Heart left ventricle (tissue), 16 donors: Measurements from ENCODE around the gene TSPAN14. TPM values are rescaled to one million over a fixed set of nuclear protein-coding genes. Genes with fewer than 3 reads are reported as not detected.

Source experiments
- ATAC-seq, 4 donors: fragments of 200-7000 bp; cut with Tn5 transposase; one replicate each; pipeline ENCODE4 v1.9.1; 2020 to 2022; ENCODE audit warnings: moderate library complexity in 4 of 4, mild to moderate bottlenecking in 3 of 4, moderate number of reproducible peaks in 1 of 4
- DNase-seq, 5 donors: peaks; one replicate each; pipeline ENCODE4 v3.0.0-alpha.2; 2020
- H3K27ac ChIP-seq, 12 donors: fragments of 200-600 bp; sonication (generic) in 4 of 12; one replicate each; pipeline versions ENCODE4 v1.5.0 to v1.8.0; 2016 to 2022; ENCODE audit warnings: mild to moderate bottlenecking in 2 of 12
- H3K27me3 ChIP-seq, 9 donors: fragments of 200-600 bp; sonication (generic) in 2 of 9; one replicate each; pipeline versions ENCODE4 v1.5.1 to v1.8.0; 2016 to 2022; ENCODE audit warnings: mild to moderate bottlenecking in 3 of 9
- H3K36me3 ChIP-seq, 9 donors: fragments of 200-600 bp; sonication (generic) in 2 of 9; one replicate each; pipeline versions ENCODE4 v1.5.0 to v1.8.0; 2018 to 2022; ENCODE audit warnings: mild to moderate bottlenecking in 2 of 9
- H3K4me1 ChIP-seq, 12 donors: fragments of 200-600 bp; sonication (generic) in 4 of 12; one replicate each; pipeline versions ENCODE4 v1.5.0 to v1.8.0; 2016 to 2022; ENCODE audit warnings: mild to moderate bottlenecking in 3 of 12
- H3K4me3 ChIP-seq, 12 donors: fragments of 200-600 bp; sonication (generic) in 4 of 12; one replicate each; pipeline versions ENCODE4 v1.5.0 to v1.8.0; 2017 to 2022; ENCODE audit warnings: mild to moderate bottlenecking in 9 of 12, moderate library complexity in 4 of 12
- H3K9me3 ChIP-seq, 12 donors: fragments of 200-600 bp; sonication (generic) in 4 of 12; one replicate each; pipeline versions ENCODE4 v1.5.0 to v1.8.0; 2016 to 2022; ENCODE audit warnings: mild to moderate bottlenecking in 1 of 12
- POLR2A ChIP-seq, 2 donors: fragments of 450-650 bp; IDR thresholded peaks; one replicate each; pipeline ENCODE4 v1.6.1; 2017; ENCODE audit warnings: antibody characterized with exemption in 2 of 2, mild to moderate bottlenecking in 2 of 2, moderate library complexity in 2 of 2
- WGBS, 4 donors: extraction: QIAGEN DNeasy Blood & Tissue Kit in 2 of 4; methylation state at CpG; one replicate each; pipeline versions ENCODE4 v1.1.5 to v1.1.7; 2013 to 2018; 5-methylcytosine and 5-hydroxymethylcytosine counted together
- intact Hi-C, 10 donors: fragments of 100-400 bp; cut with DNase I; formaldehyde crosslinking; loops; one replicate each; pipeline versions ENCODE4 v1.11.1 to v1.14.2; 2022
- polyA plus RNA-seq, 2 donors: library from polyadenylated mRNA; stranded (reverse); fragments of 200-250 nt; gene quantifications; one replicate each; pipeline ENCODE4 v1.2.3, GENCODE V29; 2013
- total RNA-seq, 9 donors: library from RNA; depleted of rRNA in 2 of 9; stranded (reverse); fragments of >200 nt in 2 of 9; fragmentation: NEBNext Ultra II Directional in 3 of 9; extraction: Animal tissue kit (Norgen Biotek cat#: 25700) in 3 of 9; gene quantifications; one replicate each; pipeline versions ENCODE4 v1.1.0 to v1.2.4, GENCODE V29; 2016 to 2023
- TF ChIP-seq, protein P1 (sequence below), 12 donors: fragments of 200-600 bp; sonication (generic) in 4 of 12; IDR thresholded peaks; one replicate each; pipeline versions ENCODE4 v1.5.0 to v1.8.0; 2018 to 2022; ENCODE audit warnings: antibody characterized with exemption in 12 of 12, mild to moderate bottlenecking in 5 of 12
- donor health status: ischemic (EF 13 %, LVEDD 7.1; RV severe dilation, severe dysfunction).
- donor health status: healthy with polysubstance abuse.
- donor health status: DM: no; HTN: yes; CAD: no.
- donor health status: DM: no; HTN: no; CAD: no.
- donor health status: ischemic (EF 25% LVEDD 6.9; RV normal size, moderate dysfunction).
- donor health status: ischemic (EF 25% LVEDD 5.7; RV mildly dilated, moderate dysfunction).
- donor health status: healthy.
- donor health status: DM: yes; HTN: yes; CAD: no.
- donor health status: ischemic (EF 35%, LVEDD 5.7; RV mildly dilated, moderate dysfunction).
- donor health status: nonischemic (EF 11% LVEDD 7.7; RV severe dilation, severe dysfunction).
- donor health status: DM: yes; HTN: yes; CAD: no.
- donor health status: PGD.
- donor health status: ischemic (EF 29% LVEDD 5.4; RV normal size, mild dysfunction).
- donor health status: nonischemic (EF 23%, LVEDD 6.1; RV moderate dilation, normal function).

The TSPAN14 gene
- total and polyA plus RNA-seq, 11 donors, result 17.4 to 71.5 (median 39.6) TPM

GRCh38 chr10:80485946-80486764 is 32.0 kb downstream of the TSPAN14 start:
- TF ChIP-seq, protein P1, sequence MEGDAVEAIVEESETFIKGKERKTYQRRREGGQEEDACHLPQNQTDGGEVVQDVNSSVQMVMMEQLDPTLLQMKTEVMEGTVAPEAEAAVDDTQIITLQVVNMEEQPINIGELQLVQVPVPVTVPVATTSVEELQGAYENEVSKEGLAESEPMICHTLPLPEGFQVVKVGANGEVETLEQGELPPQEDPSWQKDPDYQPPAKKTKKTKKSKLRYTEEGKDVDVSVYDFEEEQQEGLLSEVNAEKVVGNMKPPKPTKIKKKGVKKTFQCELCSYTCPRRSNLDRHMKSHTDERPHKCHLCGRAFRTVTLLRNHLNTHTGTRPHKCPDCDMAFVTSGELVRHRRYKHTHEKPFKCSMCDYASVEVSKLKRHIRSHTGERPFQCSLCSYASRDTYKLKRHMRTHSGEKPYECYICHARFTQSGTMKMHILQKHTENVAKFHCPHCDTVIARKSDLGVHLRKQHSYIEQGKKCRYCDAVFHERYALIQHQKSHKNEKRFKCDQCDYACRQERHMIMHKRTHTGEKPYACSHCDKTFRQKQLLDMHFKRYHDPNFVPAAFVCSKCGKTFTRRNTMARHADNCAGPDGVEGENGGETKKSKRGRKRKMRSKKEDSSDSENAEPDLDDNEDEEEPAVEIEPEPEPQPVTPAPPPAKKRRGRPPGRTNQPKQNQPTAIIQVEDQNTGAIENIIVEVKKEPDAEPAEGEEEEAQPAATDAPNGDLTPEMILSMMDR (IDR thresholded peaks at IDR 0.05), result no peak
- TF ChIP-seq POLR2A (IDR thresholded peaks at IDR 0.05), result no peak
- H3K9me3 ChIP-seq, result no peaks in the 10 kb centered on the region
- peaks cover 11 to 98% (median 49%) of the 10 kb centered on the region in 12 donors for H3K4me1 ChIP-seq
- 62 to 67% (median 64%) methylated on average over 17 of the region's 17 CpGs for WGBS, 4 donors
- ATAC-seq (peak in 3 of 4 donors; percentile 17 to 39 (median 32)), DNase-seq (no peak)
- H3K4me3 ChIP-seq, result peak overlapping the region in 1 of 12 donors; percentile 37
- H3K36me3 ChIP-seq, result peaks cover 0 to 32% (median 21%) of the 10 kb centered on the region in 9 donors
- H3K27me3 ChIP-seq, result no peaks in the 10 kb centered on the region
- peak overlapping the region in 6 of 12 donors; percentile 7 to 95 (median 24) for H3K27ac ChIP-seq
- intact Hi-C loops, result no loop called here

- H3K9me3 ChIP-seq, result no peaks in the 10 kb centered on the region
- peaks cover 0 to 37% (median 24%) of the 10 kb centered on the region in 9 donors for H3K36me3 ChIP-seq
- H3K27me3 ChIP-seq, result no peaks in the 10 kb centered on the region
- peak overlapping the region in 4 of 12 donors; percentile 19 to 95 (median 24) for H3K27ac ChIP-seq
- intact Hi-C loops, result no loop called here
- no peak for DNase-seq
- 78 to 83% (median 80%) methylated on average over 6 to 9 of the region's 9 CpGs for WGBS, 4 donors
- peaks cover 11 to 98% (median 56%) of the 10 kb centered on the region in 12 donors for H3K4me1 ChIP-seq
- no peak for ATAC-seq
- TF ChIP-seq, protein P1 (IDR thresholded peaks at IDR 0.05), result no peak
- TF ChIP-seq POLR2A (IDR thresholded peaks at IDR 0.05), result no peak
- H3K4me3 ChIP-seq, result no peak overlapping the region
Observed at GRCh38 chr10:80486785-80487420, 32.8 kb downstream of the TSPAN14 start.

DNA sequence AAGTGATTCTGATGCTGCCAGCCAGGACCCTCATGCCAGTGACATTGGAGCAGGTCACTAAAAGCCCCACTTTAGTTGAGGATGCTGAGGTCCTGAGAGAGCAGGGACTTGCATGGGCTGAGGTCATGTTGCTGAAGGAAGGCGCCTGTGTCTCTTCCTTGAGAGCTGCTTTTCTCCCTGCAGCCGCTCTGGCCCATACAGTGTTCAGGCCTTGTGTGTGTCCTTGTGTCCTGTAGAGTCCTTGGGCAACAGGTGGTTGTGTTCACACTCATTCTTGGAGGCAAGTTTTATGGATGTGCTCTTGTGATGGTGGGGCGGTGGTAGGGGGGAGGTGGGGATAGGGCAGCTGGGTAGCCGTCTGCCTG is 33.3 kb downstream of the TSPAN14 start:
- ATAC-seq, result no peak
- no peak for DNase-seq
- Histone ChIP-seq H3K4me3 (no peak overlapping the region), H3K4me1 (peaks cover 11 to 99% (median 58%) of the 10 kb centered on the region in 12 donors), H3K36me3 (peaks cover 0 to 37% (median 26%) of the 10 kb centered on the region in 9 donors), H3K27ac (peak overlapping the region in 3 of 12 donors; percentile 20 to 95 (median 22)), H3K27me3 (no peaks in the 10 kb centered on the region), H3K9me3 (no peaks in the 10 kb centered on the region)
- intact Hi-C loops, result no loop called here
- 83 to 93% (median 90%) methylated on average over 2 to 4 of the region's 4 CpGs for WGBS, 4 donors
- TF ChIP-seq POLR2A (IDR thresholded peaks at IDR 0.05), result no peak
- TF ChIP-seq, protein P1 (IDR thresholded peaks at IDR 0.05), result no peak
